Measurements from ENCODE around the gene ZNF526.

ZNF526 gene

GRCh38 chr19:42185277-42185676 lies 34.8 kb upstream of the ZNF526 start:
- Histone ChIP-seq H3K4me3 (ENCODE audit: insufficient read length, low read depth) (no peak overlapping the region), H3K4me1 (ENCODE audit: insufficient read depth, insufficient read length) (no peaks in the 10 kb centered on the region), H3K36me3 (ENCODE audit: insufficient read depth, insufficient read length, low read length) (no peaks in the 10 kb centered on the region), H3K9me3 (ENCODE audit: insufficient read depth, low read length) (no peaks in the 10 kb centered on the region), H3K27me3 (ENCODE audit: insufficient read depth, insufficient read length) (peaks cover 22% of the 10 kb centered on the region), H3K9ac (ENCODE audit: insufficient read length, low read depth) (no peak overlapping the region)
- DNase-seq (ENCODE audit: low read depth, low spot score) = no peak
- no peak for TF ChIP-seq ZNF274 (IDR thresholded peaks at IDR 0.05; ENCODE audit: low read depth, low read length)
- no peak for TF ChIP-seq SUZ12 (IDR thresholded peaks at IDR 0.05; ENCODE audit: extremely low read depth, insufficient read depth, insufficient read length)

GRCh38 chr19:42188665-42189064 lies 31.4 kb upstream of the ZNF526 start:
- no peaks in the 10 kb centered on the region for H3K4me1 ChIP-seq (ENCODE audit: insufficient read depth, insufficient read length)
- H3K4me3 ChIP-seq (ENCODE audit: insufficient read length, low read depth) = no peak overlapping the region
- H3K27me3 ChIP-seq (ENCODE audit: insufficient read depth, insufficient read length) = no peaks in the 10 kb centered on the region
- H3K9ac ChIP-seq (ENCODE audit: insufficient read length, low read depth) = no peak overlapping the region
- DNase-seq (ENCODE audit: low read depth, low spot score) = no peak
- peaks cover 4% of the 10 kb centered on the region for H3K9me3 ChIP-seq (ENCODE audit: insufficient read depth, low read length)
- TF ChIP-seq SUZ12 (IDR thresholded peaks at IDR 0.05; ENCODE audit: extremely low read depth, insufficient read depth, insufficient read length) (no peak), YY1 (IDR thresholded peaks at IDR 0.05; ENCODE audit: insufficient read depth, insufficient read length) (no peak), ZNF274 (IDR thresholded peaks at IDR 0.05; ENCODE audit: low read depth, low read length) (no peak)
- no peaks in the 10 kb centered on the region for H3K36me3 ChIP-seq (ENCODE audit: insufficient read depth, insufficient read length, low read length)

- no peaks in the 10 kb centered on the region for H3K27me3 ChIP-seq (ENCODE audit: insufficient read depth, insufficient read length)
- no peak for TF ChIP-seq SUZ12 (IDR thresholded peaks at IDR 0.05; ENCODE audit: extremely low read depth, insufficient read depth, insufficient read length)
- no peak for TF ChIP-seq YY1 (IDR thresholded peaks at IDR 0.05; ENCODE audit: insufficient read depth, insufficient read length)
- TF ChIP-seq ZNF274 (IDR thresholded peaks at IDR 0.05; ENCODE audit: low read depth, low read length) = no peak
- H3K4me1 ChIP-seq (ENCODE audit: insufficient read depth, insufficient read length) = no peaks in the 10 kb centered on the region
- H3K4me3 ChIP-seq (ENCODE audit: insufficient read length, low read depth) = no peak overlapping the region
- no peak for DNase-seq (ENCODE audit: low read depth, low spot score)
- no peak overlapping the region for H3K9ac ChIP-seq (ENCODE audit: insufficient read length, low read depth)
- no peaks in the 10 kb centered on the region for H3K36me3 ChIP-seq (ENCODE audit: insufficient read depth, insufficient read length, low read length)
- H3K9me3 ChIP-seq (ENCODE audit: insufficient read depth, low read length) = peaks cover 4% of the 10 kb centered on the region
Observed at GRCh38 chr19:42189133-42189532, 31.0 kb upstream of the ZNF526 start.

GRCh38 chr19:42191330-42191729 lies 28.8 kb upstream of the ZNF526 start:
- no peak overlapping the region for H3K4me3 ChIP-seq (ENCODE audit: insufficient read length, low read depth)
- H3K36me3 ChIP-seq (ENCODE audit: insufficient read depth, insufficient read length, low read length) = peaks cover 3% of the 10 kb centered on the region
- TF ChIP-seq ZNF274 (IDR thresholded peaks at IDR 0.05; ENCODE audit: low read depth, low read length) (no peak), SUZ12 (IDR thresholded peaks at IDR 0.05; ENCODE audit: extremely low read depth, insufficient read depth, insufficient read length) (no peak), YY1 (IDR thresholded peaks at IDR 0.05; ENCODE audit: insufficient read depth, insufficient read length) (no peak)
- H3K4me1 ChIP-seq (ENCODE audit: insufficient read depth, insufficient read length) = no peaks in the 10 kb centered on the region
- no peak for DNase-seq (ENCODE audit: low read depth, low spot score)
- peaks cover 4% of the 10 kb centered on the region for H3K9me3 ChIP-seq (ENCODE audit: insufficient read depth, low read length)
- no peaks in the 10 kb centered on the region for H3K27me3 ChIP-seq (ENCODE audit: insufficient read depth, insufficient read length)
- H3K9ac ChIP-seq (ENCODE audit: insufficient read length, low read depth) = no peak overlapping the region

GRCh38 chr19:42191855-42192254 lies 28.3 kb upstream of the ZNF526 start:
- Histone ChIP-seq H3K9ac (ENCODE audit: insufficient read length, low read depth) (no peak overlapping the region), H3K27me3 (ENCODE audit: insufficient read depth, insufficient read length) (no peaks in the 10 kb centered on the region), H3K9me3 (ENCODE audit: insufficient read depth, low read length) (peaks cover 4% of the 10 kb centered on the region), H3K4me3 (ENCODE audit: insufficient read length, low read depth) (no peak overlapping the region), H3K36me3 (ENCODE audit: insufficient read depth, insufficient read length, low read length) (peaks cover 4% of the 10 kb centered on the region), H3K4me1 (ENCODE audit: insufficient read depth, insufficient read length) (no peaks in the 10 kb centered on the region)
- no peak for DNase-seq (ENCODE audit: low read depth, low spot score)
- no peak for TF ChIP-seq YY1 (IDR thresholded peaks at IDR 0.05; ENCODE audit: insufficient read depth, insufficient read length)
- TF ChIP-seq SUZ12 (IDR thresholded peaks at IDR 0.05; ENCODE audit: extremely low read depth, insufficient read depth, insufficient read length) = no peak
- TF ChIP-seq ZNF274 (IDR thresholded peaks at IDR 0.05; ENCODE audit: low read depth, low read length) = no peak

- TF ChIP-seq YY1 (IDR thresholded peaks at IDR 0.05; ENCODE audit: insufficient read depth, insufficient read length) = no peak
- TF ChIP-seq SUZ12 (IDR thresholded peaks at IDR 0.05; ENCODE audit: extremely low read depth, insufficient read depth, insufficient read length) = no peak
- no peak for TF ChIP-seq ZNF274 (IDR thresholded peaks at IDR 0.05; ENCODE audit: low read depth, low read length)
- no peaks in the 10 kb centered on the region for H3K27me3 ChIP-seq (ENCODE audit: insufficient read depth, insufficient read length)
Observed at GRCh38 chr19:42193294-42193693, 26.8 kb upstream of the ZNF526 start.

GRCh38 chr19:42193706-42194105 lies 26.4 kb upstream of the ZNF526 start:
- Histone ChIP-seq H3K4me3 (ENCODE audit: insufficient read length, low read depth) (no peak overlapping the region), H3K9ac (ENCODE audit: insufficient read length, low read depth) (no peak overlapping the region), H3K9me3 (ENCODE audit: insufficient read depth, low read length) (peaks cover 4% of the 10 kb centered on the region), H3K36me3 (ENCODE audit: insufficient read depth, insufficient read length, low read length) (peaks cover 11% of the 10 kb centered on the region), H3K27me3 (ENCODE audit: insufficient read depth, insufficient read length) (no peaks in the 10 kb centered on the region), H3K4me1 (ENCODE audit: insufficient read depth, insufficient read length) (peaks cover 9% of the 10 kb centered on the region)
- no peak for DNase-seq (ENCODE audit: low read depth, low spot score)
- TF ChIP-seq ZNF274 (IDR thresholded peaks at IDR 0.05; ENCODE audit: low read depth, low read length) (no peak), SUZ12 (IDR thresholded peaks at IDR 0.05; ENCODE audit: extremely low read depth, insufficient read depth, insufficient read length) (no peak), YY1 (IDR thresholded peaks at IDR 0.05; ENCODE audit: insufficient read depth, insufficient read length) (no peak)

More at GRCh38 chr19:42193294-42193693, 26.8 kb upstream of the ZNF526 start:
- H3K9me3 ChIP-seq (ENCODE audit: insufficient read depth, low read length) = peaks cover 4% of the 10 kb centered on the region
- DNase-seq (ENCODE audit: low read depth, low spot score) = no peak
- H3K36me3 ChIP-seq (ENCODE audit: insufficient read depth, insufficient read length, low read length) = peaks cover 7% of the 10 kb centered on the region
- no peak overlapping the region for H3K9ac ChIP-seq (ENCODE audit: insufficient read length, low read depth)
- no peak overlapping the region for H3K4me3 ChIP-seq (ENCODE audit: insufficient read length, low read depth)
- peaks cover 9% of the 10 kb centered on the region for H3K4me1 ChIP-seq (ENCODE audit: insufficient read depth, insufficient read length)

Measured in NT2/D1 (cell line).